GM18505 (cell line): ENCODE measurements around the gene MAGEL2.

Source experiments
- ATAC-seq: cut with Tn5 transposase; IDR thresholded peaks from one replicate; pipeline ENCODE4 v1.9.1; 2021; ENCODE audit not compliant: unreplicated experiment
- POLR2A ChIP-seq: IDR thresholded peaks from 4 replicates; pipeline ENCODE4 v1.6.1; 2011; ENCODE audit warnings: borderline replicate concordance; ENCODE audit not compliant: insufficient read depth, insufficient read length; ENCODE audit errors: extremely low read depth

MAGEL2 gene

GRCh38 chr15:23647421-23648370 lies at the start of gene MAGEL2:
Gene MAGEL2, minus strand, starts transcription at chr15:23647867. Its CDS starts 125 bp downstream, at chr15:23647742.
- TF ChIP-seq POLR2A: no peak

GRCh38 chr15:23695282-23695681 lies 47.6 kb upstream of the MAGEL2 start:
- no peak for TF ChIP-seq POLR2A
- ATAC-seq: no peak

More at GRCh38 chr15:23647421-23648370, at the start of gene MAGEL2:
- no peak for ATAC-seq

- TF ChIP-seq POLR2A: no peak
- no peak for ATAC-seq
Observed at GRCh38 chr15:23694592-23694991, 46.9 kb upstream of the MAGEL2 start.

GRCh38 chr15:23690450-23690852 lies 42.8 kb upstream of the MAGEL2 start:
- ATAC-seq: no peak
- TF ChIP-seq POLR2A: no peak

GRCh38 chr15:23690015-23690414 lies 42.3 kb upstream of the MAGEL2 start:
- ATAC-seq: no peak
- no peak for TF ChIP-seq POLR2A

GRCh38 chr15:23687143-23687470 lies 39.4 kb upstream of the MAGEL2 start, which contains the start of gene NDN:
Gene NDN, minus strand, starts transcription at chr15:23687305. Its CDS starts 88 bp downstream, at chr15:23687217.
- no peak for TF ChIP-seq POLR2A
- no peak for ATAC-seq

- ATAC-seq: no peak
- no peak for TF ChIP-seq POLR2A
Observed at GRCh38 chr15:23686466-23687142, 38.9 kb upstream of the MAGEL2 start.

- no peak for TF ChIP-seq POLR2A
- no peak for ATAC-seq
Observed at GRCh38 chr15:23671481-23671880, 23.8 kb upstream of the MAGEL2 start.

GRCh38 chr15:23670970-23671369 lies 23.3 kb upstream of the MAGEL2 start:
- ATAC-seq: no peak
- no peak for TF ChIP-seq POLR2A

- TF ChIP-seq POLR2A: no peak
- no peak for ATAC-seq
Observed at GRCh38 chr15:23663232-23663631, 15.6 kb upstream of the MAGEL2 start.

- no peak for TF ChIP-seq POLR2A
- ATAC-seq: no peak
Observed at GRCh38 chr15:23648920-23649515, 1.4 kb upstream of the MAGEL2 start.

- no peak for ATAC-seq
- no peak for TF ChIP-seq POLR2A
Observed at GRCh38 chr15:23647001-23647295, 719 bp downstream of the MAGEL2 start.

- TF ChIP-seq POLR2A: no peak
- no peak for ATAC-seq
Observed at GRCh38 chr15:23646165-23647000, 1.3 kb downstream of the MAGEL2 start.
